Keratinocyte (primary cell): ENCODE data around the gene CBLB. TPM values are rescaled to one million over a fixed set of nuclear protein-coding genes. Genes with fewer than 3 reads are reported as not detected.

Experiments used
- DNase-seq: peaks from one replicate; pipeline ENCODE4 v3.0.0-alpha.2; 2011; ENCODE audit warnings: low read depth, missing footprints, low spot score
- FAIRE-seq: peaks from 2 replicates; lab custom pipeline; 2011; peaks lifted over from hg19 to GRCh38; lab: Jason Lieb, UNC
- H2AFZ ChIP-seq: 2 replicates; pipeline ENCODE4 v1.6.0; 2012; ENCODE audit warnings: low read length, control low read depth, inconsistent platforms; ENCODE audit not compliant: control insufficient read depth
- H3K27ac ChIP-seq: 2 replicates; pipeline ENCODE4 v1.5.1; 2011; ENCODE audit warnings: low read length; ENCODE audit not compliant: control insufficient read depth, insufficient read depth
- H3K27me3 ChIP-seq: 3 replicates; pipeline ENCODE4 v1.6.0; 2011; ENCODE audit warnings: low read length; ENCODE audit not compliant: control insufficient read depth, insufficient read depth; ENCODE audit errors: extremely low read depth
- H3K36me3 ChIP-seq, 2 experiments: 2 replicates in 1 of 2; 3 replicates in 1 of 2; pipeline ENCODE4 v1.5.1; 2011; ENCODE audit warnings: low read length in 2 of 2, mild to moderate bottlenecking in 1 of 2; ENCODE audit not compliant: control insufficient read depth in 2 of 2, insufficient read depth in 2 of 2; ENCODE audit errors: extremely low read depth in 1 of 2
- H3K4me1 ChIP-seq: 3 replicates; pipeline ENCODE4 v1.5.1; 2011; ENCODE audit warnings: low read length; ENCODE audit not compliant: control insufficient read depth, insufficient read depth; ENCODE audit errors: extremely low read depth
- H3K4me2 ChIP-seq: 3 replicates; pipeline ENCODE4 v1.6.0; 2011; ENCODE audit warnings: low read depth, low read length; ENCODE audit not compliant: control insufficient read depth, insufficient read depth; ENCODE audit errors: extremely low read depth
- H3K4me3 ChIP-seq, 3 experiments: fragments of 200-600 bp in 1 of 3; sonication (generic) in 1 of 3; 2 replicates in 2 of 3; 3 replicates in 1 of 3; pipeline ENCODE4 v1.5.1; 2011 to 2016; ENCODE audit warnings: low read length in 3 of 3, mild to moderate bottlenecking in 3 of 3, control low read depth in 2 of 3, inconsistent platforms in 1 of 3, low read depth in 1 of 3, mixed read lengths in 1 of 3, mixed run types in 1 of 3, moderate library complexity in 1 of 3; ENCODE audit not compliant: control insufficient read depth in 2 of 3, insufficient read depth in 2 of 3; ENCODE audit errors: extremely low read depth in 1 of 3
- H3K79me2 ChIP-seq: 2 replicates; pipeline ENCODE4 v1.6.0; 2012; ENCODE audit warnings: low read length; ENCODE audit not compliant: control insufficient read depth, insufficient read depth
- H3K9ac ChIP-seq: 3 replicates; pipeline ENCODE4 v1.6.0; 2011; ENCODE audit warnings: low read length; ENCODE audit not compliant: control insufficient read depth, insufficient read depth; ENCODE audit errors: extremely low read depth
- H3K9me1 ChIP-seq: 3 replicates; pipeline ENCODE4 v1.6.0; 2011; ENCODE audit warnings: low read length; ENCODE audit not compliant: control insufficient read depth, insufficient read depth; ENCODE audit errors: extremely low read depth
- H3K9me3 ChIP-seq: 2 replicates; pipeline ENCODE4 v1.5.1; 2012; ENCODE audit warnings: low read depth, low read length; ENCODE audit not compliant: control insufficient read depth
- H4K20me1 ChIP-seq: 3 replicates; pipeline ENCODE4 v1.6.0; 2011; ENCODE audit warnings: low read length; ENCODE audit not compliant: control insufficient read depth, insufficient read depth; ENCODE audit errors: extremely low read depth
- EZH2 ChIP-seq: IDR thresholded peaks from one replicate; pipeline ENCODE4 v1.6.1; 2012; ENCODE audit warnings: inconsistent platforms, mild to moderate bottlenecking, low read length, moderate library complexity
- dilution Hi-C: fragments of 300-500 bp; cut with MboI; formaldehyde crosslinking; loops from one replicate; pipeline ENCODE4 v1.7.0; 2020; ENCODE audit warnings: low sequenced_read_pairs; ENCODE audit not compliant: extremely low pct_ligation_motif_present
- polyA plus RNA-seq, 5 experiments: library from polyadenylated mRNA; depleted of rRNA in 3 of 5; stranded (reverse) in 3 of 5; stranded (forward) in 1 of 5; unstranded in 1 of 5; fragments of >200 nt; gene quantifications; 1 replicate in 1 of 5; 2 replicates in 3 of 5; 3 replicates in 1 of 5; pipeline versions ENCODE4 v1.2.1 to v1.2.3, GENCODE V29; 2011 to 2012; ENCODE audit warnings: missing spikeins in 2 of 5, low read depth in 1 of 5, low replicate concordance in 1 of 5
- TF ChIP-seq, protein P1 (sequence below), 3 experiments: IDR thresholded peaks in 1 of 3; conservative IDR thresholded peaks in 1 of 3; optimal IDR thresholded peaks in 1 of 3; 2 replicates in 2 of 3; 3 replicates in 1 of 3; pipeline versions ENCODE3 to v1.5.1; 2011; ENCODE audit warnings: low read length in 3 of 3, mild to moderate bottlenecking in 3 of 3, moderate library complexity in 2 of 3, control low read depth in 1 of 3, inconsistent platforms in 1 of 3; ENCODE audit not compliant: insufficient read depth in 2 of 3; ENCODE audit errors: extremely low read depth in 1 of 3

Gene CBLB
- polyA plus RNA-seq, 1 donor (not counting 4 experiments of a cell fraction or from before 2014, with no cell fraction given), result 13.6 TPM

DNA sequence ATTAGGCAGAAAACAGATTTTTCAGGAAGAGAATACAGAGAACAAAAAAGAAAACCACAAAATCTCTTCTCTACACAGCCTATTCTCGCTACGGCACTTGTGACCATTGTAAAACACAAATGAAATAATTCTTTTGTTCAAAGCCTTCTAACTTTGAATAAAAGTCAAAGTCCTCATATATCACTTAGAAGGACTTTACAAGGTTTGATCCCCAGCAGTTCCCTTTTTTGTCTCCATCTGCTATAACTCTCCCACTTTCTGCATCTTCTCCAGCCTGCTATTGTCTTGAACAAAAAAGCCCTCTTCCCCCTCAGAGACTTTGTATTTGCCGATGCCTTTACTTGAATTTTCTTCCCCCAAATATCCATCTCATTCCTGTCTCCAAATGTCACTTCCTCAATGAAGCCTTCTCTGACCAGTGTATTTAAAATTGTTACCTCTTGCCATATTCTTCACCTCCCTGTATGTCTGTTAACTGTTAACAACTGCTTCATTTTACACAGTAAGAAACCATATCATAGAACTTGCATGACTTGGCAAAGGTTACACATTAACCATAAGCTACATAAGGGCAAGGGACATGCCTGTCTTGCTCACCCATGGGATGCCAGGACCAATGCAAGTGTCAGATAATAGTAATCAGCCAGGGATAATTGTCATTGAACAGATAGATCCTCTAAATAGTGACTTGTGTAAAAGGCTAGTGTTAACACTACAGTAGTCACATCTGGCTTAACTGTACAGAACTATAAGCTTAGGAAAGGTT lies 122.4 kb downstream of the CBLB start:
- peak overlapping the region; percentile 50 for H3K27ac ChIP-seq
- no peaks in the 10 kb centered on the region for H3K79me2 ChIP-seq
- dilution Hi-C loops, result no loop called here
- no peak overlapping the region for H3K4me3 ChIP-seq
- H4K20me1 ChIP-seq, result no peaks in the 10 kb centered on the region
- DNase-seq (no peak), FAIRE-seq (no peak)
- H3K27me3 ChIP-seq, result no peaks in the 10 kb centered on the region
- TF ChIP-seq EZH2, result no peak
- TF ChIP-seq, protein P1, sequence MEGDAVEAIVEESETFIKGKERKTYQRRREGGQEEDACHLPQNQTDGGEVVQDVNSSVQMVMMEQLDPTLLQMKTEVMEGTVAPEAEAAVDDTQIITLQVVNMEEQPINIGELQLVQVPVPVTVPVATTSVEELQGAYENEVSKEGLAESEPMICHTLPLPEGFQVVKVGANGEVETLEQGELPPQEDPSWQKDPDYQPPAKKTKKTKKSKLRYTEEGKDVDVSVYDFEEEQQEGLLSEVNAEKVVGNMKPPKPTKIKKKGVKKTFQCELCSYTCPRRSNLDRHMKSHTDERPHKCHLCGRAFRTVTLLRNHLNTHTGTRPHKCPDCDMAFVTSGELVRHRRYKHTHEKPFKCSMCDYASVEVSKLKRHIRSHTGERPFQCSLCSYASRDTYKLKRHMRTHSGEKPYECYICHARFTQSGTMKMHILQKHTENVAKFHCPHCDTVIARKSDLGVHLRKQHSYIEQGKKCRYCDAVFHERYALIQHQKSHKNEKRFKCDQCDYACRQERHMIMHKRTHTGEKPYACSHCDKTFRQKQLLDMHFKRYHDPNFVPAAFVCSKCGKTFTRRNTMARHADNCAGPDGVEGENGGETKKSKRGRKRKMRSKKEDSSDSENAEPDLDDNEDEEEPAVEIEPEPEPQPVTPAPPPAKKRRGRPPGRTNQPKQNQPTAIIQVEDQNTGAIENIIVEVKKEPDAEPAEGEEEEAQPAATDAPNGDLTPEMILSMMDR (optimal IDR thresholded peaks at IDR 0.05 in 1 of 3, IDR thresholded peaks at IDR 0.05 in 1 of 3, conservative IDR thresholded peaks at IDR 0.05 in 1 of 3; ENCODE audit: extremely low read depth in 1 of 3, insufficient read depth in 2 of 3, low read length in 3 of 3), result no peak
- peaks cover 0 to 2% of the 10 kb centered on the region in 2 experiments for H3K36me3 ChIP-seq
- H3K9me3 ChIP-seq, result no peaks in the 10 kb centered on the region
- no peak overlapping the region for H2AFZ ChIP-seq
- peak overlapping the region; percentile 22 for H3K4me2 ChIP-seq
- peaks cover 19% of the 10 kb centered on the region for H3K4me1 ChIP-seq
- H3K9ac ChIP-seq, result no peak overlapping the region
- no peaks in the 10 kb centered on the region for H3K9me1 ChIP-seq

- Histone ChIP-seq H4K20me1 (no peaks in the 10 kb centered on the region), H3K79me2 (no peaks in the 10 kb centered on the region), H3K9ac (no peak overlapping the region), H3K9me3 (no peaks in the 10 kb centered on the region), H3K27me3 (no peaks in the 10 kb centered on the region), H3K36me3 (no peaks in the 10 kb centered on the region), H3K27ac (peak overlapping the region; percentile 25), H3K4me1 (peaks cover 19% of the 10 kb centered on the region), H3K4me2 (no peak overlapping the region), H3K9me1 (no peaks in the 10 kb centered on the region), H3K4me3 (no peak overlapping the region), H2AFZ (no peak overlapping the region)
- dilution Hi-C loops, result no loop called here
- FAIRE-seq, result no peak
- no peak for DNase-seq
- TF ChIP-seq, protein P1 (optimal IDR thresholded peaks at IDR 0.05 in 1 of 3, IDR thresholded peaks at IDR 0.05 in 1 of 3, conservative IDR thresholded peaks at IDR 0.05 in 1 of 3; ENCODE audit: extremely low read depth in 1 of 3, insufficient read depth in 2 of 3, low read length in 3 of 3), result no peak
- TF ChIP-seq EZH2, result no peak
Observed at GRCh38 chr3:105745046-105745445, 123.8 kb downstream of the CBLB start.
